HEK293 (cell line): Measurements from ENCODE around the gene KIF23.
A peak's percentile ranks its signal among the peaks of the same experiment; 100 is the strongest.

Experiments
- GFI1B ChIP-seq: fragments of 450-650 bp; formaldehyde crosslinking; IDR thresholded peaks from 2 replicates; pipeline ENCODE4 v1.5.1; 2016; ENCODE audit warnings: missing biosample characterization, missing genetic modification characterization
- GLIS1 ChIP-seq: fragments of 450-650 bp; formaldehyde crosslinking; IDR thresholded peaks from 2 replicates; pipeline ENCODE4 v1.5.1; 2016; ENCODE audit warnings: missing biosample characterization, missing genetic modification characterization
- PRDM1 ChIP-seq: fragments of 450-650 bp; formaldehyde crosslinking; IDR thresholded peaks from 2 replicates; pipeline ENCODE4; 2016; ENCODE audit warnings: missing biosample characterization, missing genetic modification characterization
- TRIM28 ChIP-seq: IDR thresholded peaks from 2 replicates; pipeline ENCODE4 v1.6.1; 2011; ENCODE audit warnings: low read length, control low read depth, borderline replicate concordance
- ZNF175 ChIP-seq: fragments of 450-650 bp; formaldehyde crosslinking; IDR thresholded peaks from 2 replicates; pipeline ENCODE4 v1.5.1; 2016; ENCODE audit warnings: missing biosample characterization, missing genetic modification characterization
- ZNF19 ChIP-seq: fragments of 450-650 bp; formaldehyde crosslinking; IDR thresholded peaks from 2 replicates; pipeline ENCODE4; 2016; ENCODE audit warnings: missing biosample characterization, missing genetic modification characterization, low read depth
- ZNF202 ChIP-seq: fragments of 450-650 bp; formaldehyde crosslinking; IDR thresholded peaks from 2 replicates; pipeline ENCODE4 v1.5.1; 2016; ENCODE audit warnings: missing biosample characterization, missing genetic modification characterization, borderline replicate concordance
- ZNF302 ChIP-seq: fragments of 450-650 bp; formaldehyde crosslinking; IDR thresholded peaks from 2 replicates; pipeline ENCODE4 v1.5.1; 2016; ENCODE audit warnings: missing biosample characterization, missing genetic modification characterization, low read depth
- ZNF423 ChIP-seq: fragments of 450-650 bp; formaldehyde crosslinking; IDR thresholded peaks from 2 replicates; pipeline ENCODE4 v1.5.1; 2016; ENCODE audit warnings: missing biosample characterization, missing genetic modification characterization
- ZNF473 ChIP-seq: fragments of 450-650 bp; formaldehyde crosslinking; IDR thresholded peaks from 2 replicates; pipeline ENCODE4 v1.5.1; 2017; ENCODE audit warnings: missing biosample characterization, missing genetic modification characterization
- ZNF510 ChIP-seq: fragments of 450-650 bp; formaldehyde crosslinking; IDR thresholded peaks from 2 replicates; pipeline ENCODE4 v1.5.1; 2018; ENCODE audit warnings: mild to moderate bottlenecking, missing genetic modification characterization, missing biosample characterization; ENCODE audit not compliant: insufficient replicate concordance
- ZNF555 ChIP-seq: fragments of 450-650 bp; formaldehyde crosslinking; conservative IDR thresholded peaks from 2 replicates; pipeline ENCODE4 v1.5.1; 2017; ENCODE audit warnings: missing biosample characterization, mild to moderate bottlenecking, missing genetic modification characterization, inconsistent platforms
- ZNF558 ChIP-seq: fragments of 450-650 bp; formaldehyde crosslinking; IDR thresholded peaks from 2 replicates; pipeline ENCODE4 v1.5.1; 2016; ENCODE audit warnings: missing biosample characterization, missing genetic modification characterization
- ZNF600 ChIP-seq: fragments of 450-650 bp; formaldehyde crosslinking; IDR thresholded peaks from 2 replicates; pipeline ENCODE4 v1.5.1; 2016; ENCODE audit warnings: missing biosample characterization, missing genetic modification characterization
- ZSCAN23 ChIP-seq: fragments of 450-650 bp; formaldehyde crosslinking; IDR thresholded peaks from 2 replicates; pipeline ENCODE4 v1.5.1; 2016; ENCODE audit warnings: missing biosample characterization, missing genetic modification characterization
- TF ChIP-seq, protein P1 (sequence below): fragments of 450-650 bp; formaldehyde crosslinking; IDR thresholded peaks from 2 replicates; pipeline ENCODE4 v1.5.1; 2016; ENCODE audit warnings: missing biosample characterization, missing genetic modification characterization
- TF ChIP-seq, protein P2 (sequence below): fragments of 450-650 bp; formaldehyde crosslinking; IDR thresholded peaks from 2 replicates; pipeline ENCODE4 v1.5.1; 2016; ENCODE audit warnings: missing biosample characterization, missing genetic modification characterization
- TF ChIP-seq, protein P3 (sequence below): fragments of 450-650 bp; formaldehyde crosslinking; IDR thresholded peaks from 2 replicates; pipeline ENCODE4 v1.5.1; 2016; ENCODE audit warnings: missing biosample characterization, missing genetic modification characterization, borderline replicate concordance
- TF ChIP-seq, protein P4 (sequence below): fragments of 450-650 bp; formaldehyde crosslinking; IDR thresholded peaks from 2 replicates; pipeline ENCODE4 v1.5.1; 2016; ENCODE audit warnings: missing biosample characterization, missing genetic modification characterization
- TF ChIP-seq, protein P5 (sequence below): fragments of 450-650 bp; formaldehyde crosslinking; IDR thresholded peaks from 2 replicates; pipeline ENCODE4 v1.5.0; 2017; ENCODE audit warnings: missing biosample characterization, missing genetic modification characterization, borderline replicate concordance
- TF ChIP-seq, protein P6 (sequence below): fragments of 450-650 bp; formaldehyde crosslinking; IDR thresholded peaks from 2 replicates; pipeline ENCODE4 v1.5.1; 2016; ENCODE audit warnings: missing biosample characterization, missing genetic modification characterization
- TF ChIP-seq, protein P7 (sequence below): fragments of 450-650 bp; formaldehyde crosslinking; optimal IDR thresholded peaks from 2 replicates; pipeline ENCODE3; 2016; ENCODE audit warnings: missing biosample characterization, mild to moderate bottlenecking, missing genetic modification characterization

Gene KIF23

DNA sequence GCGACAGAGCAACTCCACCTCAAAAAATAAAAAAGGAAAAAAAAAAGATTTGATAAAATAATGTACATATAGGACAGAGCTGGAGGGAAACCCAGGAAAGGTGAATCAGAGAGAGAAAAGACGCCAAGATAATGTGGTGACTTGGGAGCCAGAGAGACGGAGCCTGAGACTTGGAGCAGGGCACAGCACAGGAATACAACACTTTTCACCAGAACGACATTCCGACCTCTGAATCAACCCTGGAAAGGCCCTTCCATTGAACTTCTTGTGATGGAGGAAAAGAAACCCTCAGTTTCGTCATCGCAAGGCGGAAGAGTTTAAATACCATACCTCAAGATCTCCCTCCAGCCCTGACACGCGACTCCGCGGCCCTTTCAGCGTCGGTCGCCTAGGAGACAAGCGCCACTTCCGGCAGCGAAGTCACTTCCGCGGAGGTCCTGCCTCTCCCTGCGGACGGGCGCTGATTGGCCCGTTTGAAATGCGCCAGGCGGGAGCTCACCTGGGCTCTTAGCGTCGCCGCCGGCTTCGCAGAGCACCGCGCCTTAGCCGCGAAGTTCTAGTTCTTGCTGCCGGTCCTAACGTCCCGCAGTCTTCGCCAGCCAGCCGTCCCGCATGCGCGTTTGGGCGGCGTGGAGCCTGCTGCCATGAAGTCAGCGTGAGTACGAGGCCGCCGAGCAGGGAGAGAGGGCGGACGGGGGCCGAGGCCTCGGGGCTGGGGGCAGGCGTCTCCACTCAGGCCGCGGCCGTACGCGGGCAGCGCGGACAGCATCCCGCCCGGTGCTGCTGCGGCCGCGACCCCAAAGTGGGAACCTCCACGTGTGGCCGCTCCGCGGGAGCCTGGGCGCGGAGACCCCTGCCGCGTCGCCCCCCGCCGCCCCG, at the start of gene KIF23 (continued):
- TF ChIP-seq, protein P1, sequence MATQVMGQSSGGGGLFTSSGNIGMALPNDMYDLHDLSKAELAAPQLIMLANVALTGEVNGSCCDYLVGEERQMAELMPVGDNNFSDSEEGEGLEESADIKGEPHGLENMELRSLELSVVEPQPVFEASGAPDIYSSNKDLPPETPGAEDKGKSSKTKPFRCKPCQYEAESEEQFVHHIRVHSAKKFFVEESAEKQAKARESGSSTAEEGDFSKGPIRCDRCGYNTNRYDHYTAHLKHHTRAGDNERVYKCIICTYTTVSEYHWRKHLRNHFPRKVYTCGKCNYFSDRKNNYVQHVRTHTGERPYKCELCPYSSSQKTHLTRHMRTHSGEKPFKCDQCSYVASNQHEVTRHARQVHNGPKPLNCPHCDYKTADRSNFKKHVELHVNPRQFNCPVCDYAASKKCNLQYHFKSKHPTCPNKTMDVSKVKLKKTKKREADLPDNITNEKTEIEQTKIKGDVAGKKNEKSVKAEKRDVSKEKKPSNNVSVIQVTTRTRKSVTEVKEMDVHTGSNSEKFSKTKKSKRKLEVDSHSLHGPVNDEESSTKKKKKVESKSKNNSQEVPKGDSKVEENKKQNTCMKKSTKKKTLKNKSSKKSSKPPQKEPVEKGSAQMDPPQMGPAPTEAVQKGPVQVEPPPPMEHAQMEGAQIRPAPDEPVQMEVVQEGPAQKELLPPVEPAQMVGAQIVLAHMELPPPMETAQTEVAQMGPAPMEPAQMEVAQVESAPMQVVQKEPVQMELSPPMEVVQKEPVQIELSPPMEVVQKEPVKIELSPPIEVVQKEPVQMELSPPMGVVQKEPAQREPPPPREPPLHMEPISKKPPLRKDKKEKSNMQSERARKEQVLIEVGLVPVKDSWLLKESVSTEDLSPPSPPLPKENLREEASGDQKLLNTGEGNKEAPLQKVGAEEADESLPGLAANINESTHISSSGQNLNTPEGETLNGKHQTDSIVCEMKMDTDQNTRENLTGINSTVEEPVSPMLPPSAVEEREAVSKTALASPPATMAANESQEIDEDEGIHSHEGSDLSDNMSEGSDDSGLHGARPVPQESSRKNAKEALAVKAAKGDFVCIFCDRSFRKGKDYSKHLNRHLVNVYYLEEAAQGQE (tag by site-specific recombination): no peak; the same call in 1 of the 2 replicates
- TF ChIP-seq ZNF302 (tag by site-specific recombination): no peak
- peak; percentile 49; the same call in 1 of the 2 replicates for TF ChIP-seq ZNF558 (tag by site-specific recombination)
- TF ChIP-seq GLIS1 (tag by site-specific recombination): peak; percentile 86
- TF ChIP-seq ZNF19 (tag by site-specific recombination): no peak
- TF ChIP-seq, protein P2, sequence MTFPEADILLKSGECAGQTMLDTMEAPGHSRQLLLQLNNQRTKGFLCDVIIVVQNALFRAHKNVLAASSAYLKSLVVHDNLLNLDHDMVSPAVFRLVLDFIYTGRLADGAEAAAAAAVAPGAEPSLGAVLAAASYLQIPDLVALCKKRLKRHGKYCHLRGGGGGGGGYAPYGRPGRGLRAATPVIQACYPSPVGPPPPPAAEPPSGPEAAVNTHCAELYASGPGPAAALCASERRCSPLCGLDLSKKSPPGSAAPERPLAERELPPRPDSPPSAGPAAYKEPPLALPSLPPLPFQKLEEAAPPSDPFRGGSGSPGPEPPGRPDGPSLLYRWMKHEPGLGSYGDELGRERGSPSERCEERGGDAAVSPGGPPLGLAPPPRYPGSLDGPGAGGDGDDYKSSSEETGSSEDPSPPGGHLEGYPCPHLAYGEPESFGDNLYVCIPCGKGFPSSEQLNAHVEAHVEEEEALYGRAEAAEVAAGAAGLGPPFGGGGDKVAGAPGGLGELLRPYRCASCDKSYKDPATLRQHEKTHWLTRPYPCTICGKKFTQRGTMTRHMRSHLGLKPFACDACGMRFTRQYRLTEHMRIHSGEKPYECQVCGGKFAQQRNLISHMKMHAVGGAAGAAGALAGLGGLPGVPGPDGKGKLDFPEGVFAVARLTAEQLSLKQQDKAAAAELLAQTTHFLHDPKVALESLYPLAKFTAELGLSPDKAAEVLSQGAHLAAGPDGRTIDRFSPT (tag by site-specific recombination): no peak
- TF ChIP-seq ZSCAN23 (tag by site-specific recombination): 0 out of 2 replicates have a peak, but pooled peaks have one; percentile 4
- TF ChIP-seq ZNF600 (tag by site-specific recombination): peak; percentile 81
- no peak for TF ChIP-seq ZNF423
- TF ChIP-seq PRDM1 (tag by site-specific recombination): 0 out of 2 replicates have a peak, but pooled peaks have one; percentile 19
- TF ChIP-seq, protein P3, sequence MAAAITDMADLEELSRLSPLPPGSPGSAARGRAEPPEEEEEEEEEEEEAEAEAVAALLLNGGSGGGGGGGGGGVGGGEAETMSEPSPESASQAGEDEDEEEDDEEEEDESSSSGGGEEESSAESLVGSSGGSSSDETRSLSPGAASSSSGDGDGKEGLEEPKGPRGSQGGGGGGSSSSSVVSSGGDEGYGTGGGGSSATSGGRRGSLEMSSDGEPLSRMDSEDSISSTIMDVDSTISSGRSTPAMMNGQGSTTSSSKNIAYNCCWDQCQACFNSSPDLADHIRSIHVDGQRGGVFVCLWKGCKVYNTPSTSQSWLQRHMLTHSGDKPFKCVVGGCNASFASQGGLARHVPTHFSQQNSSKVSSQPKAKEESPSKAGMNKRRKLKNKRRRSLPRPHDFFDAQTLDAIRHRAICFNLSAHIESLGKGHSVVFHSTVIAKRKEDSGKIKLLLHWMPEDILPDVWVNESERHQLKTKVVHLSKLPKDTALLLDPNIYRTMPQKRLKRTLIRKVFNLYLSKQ (tag by site-specific recombination): no peak
- TF ChIP-seq, protein P4, sequence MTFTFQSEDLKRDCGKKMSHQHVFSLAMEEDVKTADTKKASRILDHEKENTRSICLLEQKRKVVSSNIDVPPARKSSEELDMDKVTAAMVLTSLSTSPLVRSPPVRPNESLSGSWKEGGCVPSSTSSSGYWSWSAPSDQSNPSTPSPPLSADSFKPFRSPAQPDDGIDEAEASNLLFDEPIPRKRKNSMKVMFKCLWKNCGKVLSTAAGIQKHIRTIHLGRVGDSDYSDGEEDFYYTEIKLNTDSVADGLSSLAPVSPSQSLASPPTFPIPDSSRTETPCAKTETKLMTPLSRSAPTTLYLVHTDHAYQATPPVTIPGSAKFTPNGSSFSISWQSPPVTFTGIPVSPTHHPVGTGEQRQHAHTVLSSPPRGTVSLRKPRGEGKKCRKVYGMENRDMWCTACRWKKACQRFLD (tag by site-specific recombination): peak; percentile 67; the same call in 1 of the 2 replicates
- TF ChIP-seq, protein P5, sequence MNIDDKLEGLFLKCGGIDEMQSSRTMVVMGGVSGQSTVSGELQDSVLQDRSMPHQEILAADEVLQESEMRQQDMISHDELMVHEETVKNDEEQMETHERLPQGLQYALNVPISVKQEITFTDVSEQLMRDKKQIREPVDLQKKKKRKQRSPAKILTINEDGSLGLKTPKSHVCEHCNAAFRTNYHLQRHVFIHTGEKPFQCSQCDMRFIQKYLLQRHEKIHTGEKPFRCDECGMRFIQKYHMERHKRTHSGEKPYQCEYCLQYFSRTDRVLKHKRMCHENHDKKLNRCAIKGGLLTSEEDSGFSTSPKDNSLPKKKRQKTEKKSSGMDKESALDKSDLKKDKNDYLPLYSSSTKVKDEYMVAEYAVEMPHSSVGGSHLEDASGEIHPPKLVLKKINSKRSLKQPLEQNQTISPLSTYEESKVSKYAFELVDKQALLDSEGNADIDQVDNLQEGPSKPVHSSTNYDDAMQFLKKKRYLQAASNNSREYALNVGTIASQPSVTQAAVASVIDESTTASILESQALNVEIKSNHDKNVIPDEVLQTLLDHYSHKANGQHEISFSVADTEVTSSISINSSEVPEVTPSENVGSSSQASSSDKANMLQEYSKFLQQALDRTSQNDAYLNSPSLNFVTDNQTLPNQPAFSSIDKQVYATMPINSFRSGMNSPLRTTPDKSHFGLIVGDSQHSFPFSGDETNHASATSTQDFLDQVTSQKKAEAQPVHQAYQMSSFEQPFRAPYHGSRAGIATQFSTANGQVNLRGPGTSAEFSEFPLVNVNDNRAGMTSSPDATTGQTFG: no peak
- TF ChIP-seq, protein P6, sequence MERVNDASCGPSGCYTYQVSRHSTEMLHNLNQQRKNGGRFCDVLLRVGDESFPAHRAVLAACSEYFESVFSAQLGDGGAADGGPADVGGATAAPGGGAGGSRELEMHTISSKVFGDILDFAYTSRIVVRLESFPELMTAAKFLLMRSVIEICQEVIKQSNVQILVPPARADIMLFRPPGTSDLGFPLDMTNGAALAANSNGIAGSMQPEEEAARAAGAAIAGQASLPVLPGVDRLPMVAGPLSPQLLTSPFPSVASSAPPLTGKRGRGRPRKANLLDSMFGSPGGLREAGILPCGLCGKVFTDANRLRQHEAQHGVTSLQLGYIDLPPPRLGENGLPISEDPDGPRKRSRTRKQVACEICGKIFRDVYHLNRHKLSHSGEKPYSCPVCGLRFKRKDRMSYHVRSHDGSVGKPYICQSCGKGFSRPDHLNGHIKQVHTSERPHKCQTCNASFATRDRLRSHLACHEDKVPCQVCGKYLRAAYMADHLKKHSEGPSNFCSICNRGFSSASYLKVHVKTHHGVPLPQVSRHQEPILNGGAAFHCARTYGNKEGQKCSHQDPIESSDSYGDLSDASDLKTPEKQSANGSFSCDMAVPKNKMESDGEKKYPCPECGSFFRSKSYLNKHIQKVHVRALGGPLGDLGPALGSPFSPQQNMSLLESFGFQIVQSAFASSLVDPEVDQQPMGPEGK: peak; percentile 57; the same call in 1 of the 2 replicates
- no peak for TF ChIP-seq ZNF175 (tag by site-specific recombination)
- no peak for TF ChIP-seq ZNF555 (tag by site-specific recombination)
- peak; percentile 13; the same call in 1 of the 2 replicates for TF ChIP-seq TRIM28
- no peak for TF ChIP-seq GFI1B (tag by site-specific recombination)
- TF ChIP-seq, protein P7, sequence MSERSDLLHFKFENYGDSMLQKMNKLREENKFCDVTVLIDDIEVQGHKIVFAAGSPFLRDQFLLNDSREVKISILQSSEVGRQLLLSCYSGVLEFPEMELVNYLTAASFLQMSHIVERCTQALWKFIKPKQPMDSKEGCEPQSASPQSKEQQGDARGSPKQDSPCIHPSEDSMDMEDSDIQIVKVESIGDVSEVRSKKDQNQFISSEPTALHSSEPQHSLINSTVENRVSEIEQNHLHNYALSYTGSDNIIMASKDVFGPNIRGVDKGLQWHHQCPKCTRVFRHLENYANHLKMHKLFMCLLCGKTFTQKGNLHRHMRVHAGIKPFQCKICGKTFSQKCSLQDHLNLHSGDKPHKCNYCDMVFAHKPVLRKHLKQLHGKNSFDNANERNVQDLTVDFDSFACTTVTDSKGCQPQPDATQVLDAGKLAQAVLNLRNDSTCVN (tag by site-specific recombination): peak; percentile 91
- no peak for TF ChIP-seq ZNF202 (tag by site-specific recombination)
- TF ChIP-seq ZNF510: no peak
- TF ChIP-seq ZNF473: no peak
